Uterus (tissue), 2 donors: ENCODE data around the gene WDR5B.

Experiments used
- CTCF ChIP-seq, 4 experiments: fragments of 200-600 bp in 2 of 4; fragments of 450-650 bp in 2 of 4; sonication (generic) in 2 of 4; IDR thresholded peaks; one replicate each; pipeline ENCODE4 v1.5.1; 2016 to 2019; ENCODE audit warnings: antibody characterized with exemption in 4 of 4, mild to moderate bottlenecking in 2 of 4, moderate library complexity in 1 of 4
- POLR2A ChIP-seq, 2 donors: fragments of 450-650 bp; IDR thresholded peaks; one replicate each; pipeline ENCODE4 v1.6.1; 2016; ENCODE audit warnings: antibody characterized with exemption in 2 of 2, mild to moderate bottlenecking in 1 of 2, moderate library complexity in 1 of 2

- TF ChIP-seq CTCF (IDR thresholded peaks at IDR 0.05) (no peak), POLR2A (IDR thresholded peaks at IDR 0.05) (no peak)
Measured at GRCh38 chr3:122430371-122430770, 14.5 kb upstream of the WDR5B start.
